ENCODE results near the gene GANAB. TPM values are rescaled to one million over a fixed set of nuclear protein-coding genes. Genes with fewer than 3 reads are reported as not detected.

Gene GANAB
- total and polyA plus RNA-seq, 5 donors from 2014 or later: 128 to 169 (median 136) TPM

- Histone ChIP-seq H3K27ac (ENCODE audit: insufficient read depth, low read length, poor library complexity, severe bottlenecking) (peak overlapping the region; percentile 89), H3K4me3 (ENCODE audit: low read depth, low read length) (peak overlapping the region; percentile 93), H3K36me3 (ENCODE audit: control insufficient read depth, insufficient read depth, low read length) (peaks cover 17% of the 10 kb centered on the region), H3K4me1 (ENCODE audit: control insufficient read depth, insufficient read depth, low read length, poor library complexity, severe bottlenecking) (peaks cover 42% of the 10 kb centered on the region), H3K9me3 (ENCODE audit: control insufficient read depth in 2 of 2, low read length in 2 of 2) (no peaks in the 10 kb centered on the region), H3K27me3 (ENCODE audit: control insufficient read depth, insufficient read depth, low read length) (no peaks in the 10 kb centered on the region)
- Mint-ChIP-seq H3K27ac (peak overlapping the region; percentile 53 to 97 (median 93)), H3K4me1 (peaks cover 5 to 66% (median 33%) of the 10 kb centered on the region in 4 donors), H3K4me3 (peak overlapping the region; percentile 96 to 100 (median 97)), H3K27me3 (peaks cover 4% of the 10 kb centered on the region), H3K36me3 (peaks cover 7% of the 10 kb centered on the region), H3K9me3 (no peaks in the 10 kb centered on the region)
- DNase-seq (peak; percentile 49 to 60 (median 58)), ATAC-seq (ENCODE audit: low read depth in 2 of 2) (peak; percentile 25 to 28)
Measured at GRCh38 chr11:62665599-62666258, 19.3 kb upstream of the GANAB start.

- Histone ChIP-seq H3K9me3 (ENCODE audit: control insufficient read depth in 2 of 2, low read length in 2 of 2) (no peaks in the 10 kb centered on the region), H3K27me3 (ENCODE audit: control insufficient read depth, insufficient read depth, low read length) (no peaks in the 10 kb centered on the region), H3K36me3 (ENCODE audit: control insufficient read depth, insufficient read depth, low read length) (peaks cover 17% of the 10 kb centered on the region), H3K4me3 (ENCODE audit: low read depth, low read length) (peak within 1 kb of the TSS; percentile 93), H3K27ac (ENCODE audit: insufficient read depth, low read length, poor library complexity, severe bottlenecking) (peak within 1 kb of the TSS; percentile 89), H3K4me1 (ENCODE audit: control insufficient read depth, insufficient read depth, low read length, poor library complexity, severe bottlenecking) (peaks cover 41% of the 10 kb centered on the region)
- Mint-ChIP-seq H3K36me3 (peaks cover 7% of the 10 kb centered on the region), H3K27me3 (peaks cover 4% of the 10 kb centered on the region), H3K27ac (peak within 1 kb of the TSS; percentile 91 to 97 (median 93)), H3K4me3 (peak within 1 kb of the TSS; percentile 96 to 100 (median 97)), H3K4me1 (peaks cover 1 to 60% (median 30%) of the 10 kb centered on the region in 4 donors), H3K9me3 (no peaks in the 10 kb centered on the region)
- DNase-seq: peak; percentile 90 to 96 (median 94)
- peak; percentile 92 to 94 for ATAC-seq (ENCODE audit: low read depth in 2 of 2)
Measured at GRCh38 chr11:62665075-62665598, 18.7 kb upstream of the GANAB start, which contains the start of the genes C11orf98 and CSKMT. Gene C11orf98, minus strand, starts transcription at chr11:62665210. Its CDS starts 41 bp downstream, at chr11:62665169. Gene CSKMT, plus strand, starts transcription at chr11:62665312. Its CDS starts 568 bp downstream, at chr11:62665880.

- ATAC-seq (ENCODE audit: low read depth in 2 of 2) (peak; percentile 45 to 57), DNase-seq (peak in 2 of 3 donors; percentile 48 to 83)
- H3K4me3 ChIP-seq (ENCODE audit: low read depth, low read length): peak overlapping the region; percentile 93
- Mint-ChIP-seq H3K27ac (peak overlapping the region; percentile 91 to 97 (median 93)), H3K4me3 (peak overlapping the region; percentile 96 to 100 (median 97)), H3K27me3 (peaks cover 4% of the 10 kb centered on the region), H3K9me3 (no peaks in the 10 kb centered on the region), H3K4me1 (peaks cover 0 to 55% (median 27%) of the 10 kb centered on the region in 4 donors), H3K36me3 (peaks cover 7% of the 10 kb centered on the region)
- H3K27ac ChIP-seq (ENCODE audit: insufficient read depth, low read length, poor library complexity, severe bottlenecking): peak overlapping the region; percentile 89
- peaks cover 41% of the 10 kb centered on the region for H3K4me1 ChIP-seq (ENCODE audit: control insufficient read depth, insufficient read depth, low read length, poor library complexity, severe bottlenecking)
- H3K36me3 ChIP-seq (ENCODE audit: control insufficient read depth, insufficient read depth, low read length): peaks cover 17% of the 10 kb centered on the region
- H3K27me3 ChIP-seq (ENCODE audit: control insufficient read depth, insufficient read depth, low read length): no peaks in the 10 kb centered on the region
- no peaks in the 10 kb centered on the region for H3K9me3 ChIP-seq (ENCODE audit: control insufficient read depth in 2 of 2, low read length in 2 of 2)
Measured at GRCh38 chr11:62664405-62665074, 18.1 kb upstream of the GANAB start.

GRCh38 chr11:62656796-62657429 lies 10.5 kb upstream of the GANAB start:
- Mint-ChIP-seq H3K27me3 (peaks cover 5% of the 10 kb centered on the region), H3K27ac (no peak overlapping the region), H3K4me1 (peaks cover 6 to 19% (median 10%) of the 10 kb centered on the region in 4 donors), H3K4me3 (peak overlapping the region in 1 of 4 donors; percentile 43), H3K9me3 (no peaks in the 10 kb centered on the region), H3K36me3 (no peaks in the 10 kb centered on the region)
- peaks cover 17% of the 10 kb centered on the region for H3K4me1 ChIP-seq (ENCODE audit: control insufficient read depth, insufficient read depth, low read length, poor library complexity, severe bottlenecking)
- H3K27ac ChIP-seq (ENCODE audit: insufficient read depth, low read length, poor library complexity, severe bottlenecking): no peak overlapping the region
- H3K4me3 ChIP-seq (ENCODE audit: low read depth, low read length): no peak overlapping the region
- H3K27me3 ChIP-seq (ENCODE audit: control insufficient read depth, insufficient read depth, low read length): no peaks in the 10 kb centered on the region
- no peaks in the 10 kb centered on the region for H3K36me3 ChIP-seq (ENCODE audit: control insufficient read depth, insufficient read depth, low read length)
- H3K9me3 ChIP-seq (ENCODE audit: control insufficient read depth in 2 of 2, low read length in 2 of 2): no peaks in the 10 kb centered on the region
- ATAC-seq (ENCODE audit: low read depth in 2 of 2) (no peak), DNase-seq (no peak)

- H3K4me1 ChIP-seq (ENCODE audit: control insufficient read depth, insufficient read depth, low read length, poor library complexity, severe bottlenecking): peaks cover 24% of the 10 kb centered on the region
- H3K36me3 ChIP-seq (ENCODE audit: control insufficient read depth, insufficient read depth, low read length): peaks cover 4% of the 10 kb centered on the region
- no peak overlapping the region for H3K4me3 ChIP-seq (ENCODE audit: low read depth, low read length)
- Mint-ChIP-seq H3K36me3 (no peaks in the 10 kb centered on the region), H3K4me1 (peaks cover 6 to 32% (median 18%) of the 10 kb centered on the region in 4 donors), H3K9me3 (no peaks in the 10 kb centered on the region), H3K27ac (peak overlapping the region; percentile 48 to 91 (median 75)), H3K27me3 (peaks cover 5% of the 10 kb centered on the region), H3K4me3 (peak overlapping the region in 3 of 4 donors; percentile 70 to 90 (median 75))
- ATAC-seq (ENCODE audit: low read depth in 2 of 2): no peak
- no peak overlapping the region for H3K27ac ChIP-seq (ENCODE audit: insufficient read depth, low read length, poor library complexity, severe bottlenecking)
- H3K27me3 ChIP-seq (ENCODE audit: control insufficient read depth, insufficient read depth, low read length): no peaks in the 10 kb centered on the region
- H3K9me3 ChIP-seq (ENCODE audit: control insufficient read depth in 2 of 2, low read length in 2 of 2): no peaks in the 10 kb centered on the region
- DNase-seq: no peak
Measured at GRCh38 chr11:62654297-62654696, 7.9 kb upstream of the GANAB start.

GRCh38 chr11:62652161-62653006 lies 6.0 kb upstream of the GANAB start:
- Mint-ChIP-seq H3K9me3 (no peaks in the 10 kb centered on the region), H3K4me1 (peaks cover 6 to 32% (median 18%) of the 10 kb centered on the region in 4 donors), H3K27me3 (peaks cover 5% of the 10 kb centered on the region), H3K4me3 (peak overlapping the region; percentile 91 to 97 (median 93)), H3K27ac (peak overlapping the region; percentile 91 to 92 (median 91)), H3K36me3 (no peaks in the 10 kb centered on the region)
- Histone ChIP-seq H3K27me3 (ENCODE audit: control insufficient read depth, insufficient read depth, low read length) (no peaks in the 10 kb centered on the region), H3K4me3 (ENCODE audit: low read depth, low read length) (peak overlapping the region; percentile 94), H3K36me3 (ENCODE audit: control insufficient read depth, insufficient read depth, low read length) (peaks cover 12% of the 10 kb centered on the region), H3K27ac (ENCODE audit: insufficient read depth, low read length, poor library complexity, severe bottlenecking) (peak overlapping the region; percentile 89), H3K9me3 (ENCODE audit: control insufficient read depth in 2 of 2, low read length in 2 of 2) (no peaks in the 10 kb centered on the region), H3K4me1 (ENCODE audit: control insufficient read depth, insufficient read depth, low read length, poor library complexity, severe bottlenecking) (peaks cover 24% of the 10 kb centered on the region)
- DNase-seq: peak in 2 of 3 donors; percentile 28 to 29
- no peak for ATAC-seq (ENCODE audit: low read depth in 2 of 2)

All from CD4-positive, CD25-positive, alpha-beta regulatory T cell (primary cell).